ENCODE results near the gene GPANK1. TPM values are rescaled to one million over a fixed set of nuclear protein-coding genes. Genes with fewer than 3 reads are reported as not detected.
A peak's percentile ranks its signal among the peaks of the same experiment; 100 is the strongest.

The GPANK1 gene
- total RNA-seq, 1 donor from 2014 or later, result 12.0 TPM

DNA sequence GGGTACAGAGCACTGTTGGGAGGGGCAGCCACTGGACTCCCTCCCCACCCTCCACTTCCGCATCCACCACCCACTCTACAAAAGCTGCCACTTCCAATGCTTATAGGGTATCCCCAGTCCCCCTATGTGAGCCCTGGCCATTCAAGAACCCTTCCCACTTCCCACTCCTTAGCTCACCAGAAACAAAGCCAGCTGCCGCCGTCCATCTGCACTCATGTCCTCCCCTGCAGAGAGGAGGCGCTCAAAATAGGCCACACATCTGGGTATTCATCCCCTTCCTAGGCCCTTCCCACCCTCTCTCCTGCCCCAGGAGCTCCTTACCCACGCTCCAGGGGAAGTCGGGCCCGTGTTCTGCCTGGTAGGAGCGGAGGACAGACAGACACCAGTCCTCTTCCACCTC, 22.5 kb upstream of the GPANK1 start:
- Mint-ChIP-seq H3K4me3 (ENCODE audit: unreplicated experiment) (no peak overlapping the region), H3K36me3 (ENCODE audit: low read depth) (peaks cover 20% of the 10 kb centered on the region), H3K9me3 (ENCODE audit: low read depth) (no peaks in the 10 kb centered on the region), H3K4me1 (ENCODE audit: low read depth) (no peaks in the 10 kb centered on the region), H3K27me3 (ENCODE audit: low read depth) (no peaks in the 10 kb centered on the region), H3K27ac (ENCODE audit: unreplicated experiment) (no peak overlapping the region)
- TF ChIP-seq, protein P1, sequence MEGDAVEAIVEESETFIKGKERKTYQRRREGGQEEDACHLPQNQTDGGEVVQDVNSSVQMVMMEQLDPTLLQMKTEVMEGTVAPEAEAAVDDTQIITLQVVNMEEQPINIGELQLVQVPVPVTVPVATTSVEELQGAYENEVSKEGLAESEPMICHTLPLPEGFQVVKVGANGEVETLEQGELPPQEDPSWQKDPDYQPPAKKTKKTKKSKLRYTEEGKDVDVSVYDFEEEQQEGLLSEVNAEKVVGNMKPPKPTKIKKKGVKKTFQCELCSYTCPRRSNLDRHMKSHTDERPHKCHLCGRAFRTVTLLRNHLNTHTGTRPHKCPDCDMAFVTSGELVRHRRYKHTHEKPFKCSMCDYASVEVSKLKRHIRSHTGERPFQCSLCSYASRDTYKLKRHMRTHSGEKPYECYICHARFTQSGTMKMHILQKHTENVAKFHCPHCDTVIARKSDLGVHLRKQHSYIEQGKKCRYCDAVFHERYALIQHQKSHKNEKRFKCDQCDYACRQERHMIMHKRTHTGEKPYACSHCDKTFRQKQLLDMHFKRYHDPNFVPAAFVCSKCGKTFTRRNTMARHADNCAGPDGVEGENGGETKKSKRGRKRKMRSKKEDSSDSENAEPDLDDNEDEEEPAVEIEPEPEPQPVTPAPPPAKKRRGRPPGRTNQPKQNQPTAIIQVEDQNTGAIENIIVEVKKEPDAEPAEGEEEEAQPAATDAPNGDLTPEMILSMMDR (IDR thresholded peaks at IDR 0.05), result no peak
- no peak for DNase-seq (ENCODE audit: low spot score)

DNA sequence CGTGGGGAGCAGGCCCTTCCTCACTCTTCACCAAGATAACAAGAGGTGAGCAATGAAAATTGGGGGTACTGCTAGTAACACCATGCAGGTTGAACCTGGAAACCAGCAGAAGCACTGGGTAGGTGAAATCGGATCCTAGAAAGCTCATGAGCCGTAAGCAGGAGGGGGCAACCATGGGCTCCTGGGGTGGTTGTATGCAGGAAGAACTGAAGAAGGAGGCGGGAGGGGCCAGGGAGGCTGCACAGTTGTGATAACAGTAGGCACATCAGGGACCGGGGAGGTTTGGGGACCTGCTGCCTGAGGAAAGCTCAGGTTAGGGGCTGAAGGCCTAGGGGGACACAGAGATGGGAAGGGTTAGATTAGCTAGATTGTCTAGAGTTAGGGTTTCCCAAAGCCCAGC, 21.7 kb upstream of the GPANK1 start:
- no peaks in the 10 kb centered on the region for H3K9me3 Mint-ChIP-seq (ENCODE audit: low read depth)
- TF ChIP-seq, protein P1 (IDR thresholded peaks at IDR 0.05), result no peak
- H3K4me1 Mint-ChIP-seq (ENCODE audit: low read depth), result peaks cover 2% of the 10 kb centered on the region
- no peaks in the 10 kb centered on the region for H3K27me3 Mint-ChIP-seq (ENCODE audit: low read depth)
- no peak for DNase-seq (ENCODE audit: low spot score)
- H3K27ac Mint-ChIP-seq (ENCODE audit: unreplicated experiment), result no peak overlapping the region
- H3K4me3 Mint-ChIP-seq (ENCODE audit: unreplicated experiment), result no peak overlapping the region
- H3K36me3 Mint-ChIP-seq (ENCODE audit: low read depth), result peaks cover 19% of the 10 kb centered on the region

DNA sequence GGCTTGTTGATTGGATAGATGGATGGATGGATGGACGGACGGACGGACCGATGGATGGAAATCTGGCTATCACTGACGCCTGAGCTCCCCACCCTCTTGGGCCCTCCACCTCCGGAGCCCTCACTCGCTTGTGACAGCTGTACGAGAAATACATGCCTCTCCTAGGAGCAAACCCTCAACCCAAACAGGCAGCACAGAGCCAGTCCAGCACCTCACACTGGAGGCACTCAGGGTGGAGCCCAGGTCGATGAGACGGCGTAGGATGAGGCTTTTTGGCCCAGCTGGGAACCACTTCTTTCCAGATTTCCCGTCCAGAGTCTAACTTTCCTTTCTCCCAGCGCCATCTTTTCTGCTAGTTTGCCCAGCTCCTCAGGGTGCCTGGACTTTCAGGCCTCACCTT, 18.8 kb upstream of the GPANK1 start:
- Mint-ChIP-seq H3K36me3 (ENCODE audit: low read depth) (peaks cover 12% of the 10 kb centered on the region), H3K27ac (ENCODE audit: unreplicated experiment) (no peak overlapping the region), H3K4me3 (ENCODE audit: unreplicated experiment) (no peak overlapping the region), H3K9me3 (ENCODE audit: low read depth) (no peaks in the 10 kb centered on the region), H3K4me1 (ENCODE audit: low read depth) (peaks cover 12% of the 10 kb centered on the region), H3K27me3 (ENCODE audit: low read depth) (no peaks in the 10 kb centered on the region)
- TF ChIP-seq, protein P1 (IDR thresholded peaks at IDR 0.05), result no peak
- no peak for DNase-seq (ENCODE audit: low spot score)

DNA sequence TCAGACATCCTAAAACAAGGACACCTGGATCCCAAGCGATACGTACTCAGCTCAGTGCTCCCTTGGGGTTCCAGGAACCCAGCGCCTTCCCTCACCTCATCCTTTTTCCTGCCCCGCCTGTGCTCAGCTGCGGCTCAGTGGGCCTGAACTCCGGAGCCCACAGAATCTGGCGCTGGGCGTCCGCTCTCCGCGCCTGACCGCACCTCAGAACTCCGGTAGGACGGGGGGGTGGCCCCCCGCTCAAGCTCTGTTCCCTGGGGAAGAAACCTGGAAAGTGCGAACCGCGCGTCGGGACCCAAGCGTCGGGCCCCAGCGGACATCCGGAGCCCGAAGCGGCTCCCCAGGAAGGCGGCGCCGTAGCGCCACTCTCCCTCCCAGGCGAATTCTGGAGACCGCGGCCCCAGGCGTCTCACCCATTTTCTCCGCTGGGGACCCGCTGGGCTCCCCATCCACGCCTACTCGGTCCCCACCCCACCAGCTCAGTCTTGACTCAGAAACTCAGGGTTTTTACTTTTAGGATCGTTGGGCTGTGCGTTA, 16.4 kb upstream of the GPANK1 start:
- Mint-ChIP-seq H3K36me3 (ENCODE audit: low read depth) (peaks cover 5% of the 10 kb centered on the region), H3K4me1 (ENCODE audit: low read depth) (peaks cover 12% of the 10 kb centered on the region), H3K27ac (ENCODE audit: unreplicated experiment) (peak overlapping the region; percentile 76), H3K27me3 (ENCODE audit: low read depth) (no peaks in the 10 kb centered on the region), H3K9me3 (ENCODE audit: low read depth) (no peaks in the 10 kb centered on the region), H3K4me3 (ENCODE audit: unreplicated experiment) (peak overlapping the region; percentile 76)
- DNase-seq (ENCODE audit: low spot score), result no peak
- TF ChIP-seq, protein P1 (IDR thresholded peaks at IDR 0.05), result no peak

DNA sequence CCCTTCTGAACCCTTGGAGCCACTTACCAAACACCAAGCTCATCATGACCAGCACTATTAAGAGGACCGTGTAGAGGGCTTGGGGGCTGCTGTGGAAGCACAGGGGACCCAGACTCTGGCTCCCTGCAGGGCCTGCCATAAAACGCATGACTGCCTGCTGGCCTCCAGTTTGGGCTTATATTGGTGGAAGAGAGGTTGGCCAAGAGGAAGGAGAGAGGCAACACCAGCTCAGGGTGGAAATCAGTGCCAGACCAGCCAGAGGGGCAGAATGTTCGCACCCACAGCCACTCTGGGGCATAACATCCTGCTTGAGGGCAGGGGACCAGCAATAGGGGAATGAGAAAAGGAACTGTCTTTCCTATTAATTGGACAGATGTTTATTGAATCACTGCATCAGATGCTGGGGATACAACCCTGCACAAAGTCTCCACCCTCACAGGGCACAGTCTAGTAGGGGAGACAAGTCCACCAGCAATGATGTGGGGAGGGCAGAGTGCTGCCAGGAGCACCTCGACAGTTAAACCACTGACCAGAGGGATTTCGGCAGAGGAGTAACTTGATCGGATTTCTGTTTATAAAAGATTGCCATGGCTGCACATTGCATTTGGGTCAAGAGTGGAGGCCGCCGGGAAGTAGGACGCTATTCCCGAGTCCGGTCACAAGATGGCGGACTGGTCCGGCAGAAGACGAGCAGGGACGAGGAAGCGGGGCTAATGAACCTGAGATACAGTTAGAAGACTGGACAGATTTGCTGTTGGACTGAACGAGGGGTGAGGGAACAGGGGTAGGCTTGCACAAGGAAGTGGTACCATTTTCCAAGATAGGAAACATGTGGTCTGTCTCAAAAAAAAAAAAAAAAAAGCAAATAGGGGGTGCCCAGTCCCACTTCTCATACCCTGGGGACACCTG, 15.7 kb upstream of the GPANK1 start, which contains the start of gene LY6G5C:
TSS of gene LY6G5C (minus strand) at position 842 of the 909 bp plus-strand sequence. CDS start at position 148, 694 bp downstream.
- no peak for DNase-seq (ENCODE audit: low spot score)
- no peaks in the 10 kb centered on the region for H3K27me3 Mint-ChIP-seq (ENCODE audit: low read depth)
- peak within 1 kb of the TSS; percentile 76 for H3K27ac Mint-ChIP-seq (ENCODE audit: unreplicated experiment)
- peaks cover 12% of the 10 kb centered on the region for H3K4me1 Mint-ChIP-seq (ENCODE audit: low read depth)
- no peaks in the 10 kb centered on the region for H3K9me3 Mint-ChIP-seq (ENCODE audit: low read depth)
- H3K4me3 Mint-ChIP-seq (ENCODE audit: unreplicated experiment), result peak within 1 kb of the TSS; percentile 76
- no peaks in the 10 kb centered on the region for H3K36me3 Mint-ChIP-seq (ENCODE audit: low read depth)
- TF ChIP-seq, protein P1 (IDR thresholded peaks at IDR 0.05), result peak; percentile 91
